GM04503 (cell line): ENCODE results near the gene MEGF6.
"Not testable (repeated sequence)": the region's sequence is repeated elsewhere in the genome, so short reads cannot be mapped to it uniquely, and the experiment has no call there.

ENCODE experiments used
- DNase-seq: peaks from one replicate; pipeline ENCODE4 v3.0.0-alpha.2; 2012; ENCODE audit warnings: low read depth

MEGF6 gene

DNA sequence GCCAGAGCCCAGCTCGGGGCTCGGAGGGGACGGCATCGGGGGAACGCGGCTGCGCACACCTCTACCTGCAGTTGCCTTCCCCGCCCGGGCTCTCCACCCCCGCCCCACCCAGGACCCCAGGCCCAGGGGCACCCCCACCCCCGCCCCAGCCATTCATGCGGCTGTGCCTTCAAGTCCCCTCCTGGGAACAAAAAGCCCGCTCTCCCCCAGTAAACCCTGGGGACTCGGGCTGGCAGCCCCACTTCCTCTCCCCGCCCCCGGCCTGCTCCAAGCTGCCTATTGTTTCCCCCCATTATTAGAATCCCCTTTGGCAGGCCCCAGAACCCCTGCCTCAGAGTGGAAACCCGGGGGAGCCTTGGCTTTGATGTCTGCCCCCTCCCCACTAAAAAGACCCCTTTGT lies 18.0 kb downstream of the MEGF6 start:
- no peak for DNase-seq

DNA sequence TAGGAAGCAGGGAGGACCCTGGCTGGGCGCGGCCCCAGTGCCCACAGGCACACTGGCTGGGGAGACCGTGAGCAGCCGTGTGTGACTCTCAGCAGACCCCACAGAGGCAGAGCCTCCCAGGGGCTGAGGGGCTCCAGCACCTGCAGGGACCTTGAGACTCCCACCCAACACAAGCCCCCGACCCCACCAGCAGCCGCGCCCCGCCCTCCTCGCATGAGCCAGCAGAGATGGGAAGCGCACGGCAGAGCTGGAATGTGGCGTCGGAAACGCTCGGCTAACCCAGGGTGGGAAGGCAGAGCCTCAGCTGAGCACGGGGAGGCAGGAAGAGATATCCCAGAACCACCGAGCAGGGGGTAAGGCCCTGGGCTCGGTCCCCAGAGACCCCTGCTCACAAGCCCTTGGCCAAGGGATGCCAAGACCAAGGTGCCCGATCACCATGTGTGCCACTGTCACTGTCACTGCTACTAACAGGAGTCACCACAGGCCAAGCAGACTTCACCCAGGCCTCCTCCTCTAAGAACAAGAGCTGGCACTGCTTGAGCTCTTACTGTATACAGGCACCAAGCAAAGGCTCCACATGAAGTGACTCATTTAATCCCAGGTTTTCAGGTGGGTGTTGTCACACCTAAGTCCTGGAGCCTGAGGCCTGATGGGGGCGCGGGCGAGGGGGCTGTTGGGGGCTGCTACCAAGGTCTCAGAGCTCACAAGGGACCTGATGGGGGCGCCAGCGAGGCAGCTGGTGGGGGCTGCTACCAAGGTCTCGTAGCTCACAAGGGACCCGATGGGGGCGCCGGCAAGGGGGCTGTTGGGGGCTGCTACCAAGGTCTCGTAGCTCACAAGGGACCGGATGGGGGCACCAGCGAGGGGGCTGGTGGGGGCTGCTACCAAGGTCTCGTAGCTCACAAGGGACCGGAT lies 20.1 kb downstream of the MEGF6 start:
- DNase-seq = no peak

DNA sequence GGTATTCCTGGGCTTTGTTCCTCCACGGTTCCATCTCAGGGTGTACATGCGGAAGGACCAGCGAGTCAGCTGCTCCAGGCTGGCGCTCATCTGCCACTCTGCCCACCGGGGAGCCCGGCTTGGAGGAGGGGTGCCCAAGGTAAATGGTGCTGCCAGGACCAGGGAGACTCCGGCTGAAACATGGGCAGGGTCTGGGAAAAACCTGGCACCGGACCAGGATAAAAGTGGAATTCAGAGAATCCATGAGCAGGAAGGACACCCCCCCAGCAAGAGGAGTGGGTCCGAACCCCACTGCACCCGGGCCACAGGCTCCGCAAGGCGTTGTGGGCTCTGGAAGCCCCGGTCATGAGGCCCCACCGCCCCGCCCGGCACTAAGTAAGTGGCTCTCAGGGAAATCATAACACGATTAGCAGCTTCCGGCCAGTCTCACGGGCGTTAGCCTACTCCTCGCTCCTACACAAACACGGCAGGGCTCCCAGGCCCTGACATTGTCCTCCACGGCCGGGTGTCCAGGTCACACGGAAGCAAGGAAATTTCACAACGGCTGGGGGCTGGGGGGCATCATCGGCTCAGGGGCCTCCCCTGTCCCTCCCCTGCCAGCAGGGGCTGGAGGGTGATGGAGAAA lies 21.1 kb downstream of the MEGF6 start:
- no peak for DNase-seq

DNA sequence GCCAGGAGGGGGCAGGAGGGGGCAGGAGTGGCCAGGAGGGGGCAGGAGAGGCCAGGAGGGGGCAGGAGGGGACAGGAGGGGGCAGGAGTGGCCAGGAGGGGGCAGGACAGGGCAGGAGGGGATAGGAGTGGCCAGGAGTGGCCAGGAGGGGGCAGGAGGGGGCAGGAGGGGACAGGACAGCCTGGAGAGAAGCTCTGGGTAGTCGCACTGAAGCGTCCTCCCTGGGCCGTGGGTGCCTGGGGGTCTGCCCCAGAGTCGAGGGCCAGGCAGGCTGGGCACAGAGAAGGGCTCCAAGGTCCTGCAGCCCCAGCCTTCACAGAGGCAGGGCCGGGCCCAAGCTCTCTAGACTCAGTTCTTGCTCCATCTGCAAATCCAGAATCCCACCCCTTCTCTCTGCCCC lies 22.9 kb downstream of the MEGF6 start:
- DNase-seq = no peak

DNA sequence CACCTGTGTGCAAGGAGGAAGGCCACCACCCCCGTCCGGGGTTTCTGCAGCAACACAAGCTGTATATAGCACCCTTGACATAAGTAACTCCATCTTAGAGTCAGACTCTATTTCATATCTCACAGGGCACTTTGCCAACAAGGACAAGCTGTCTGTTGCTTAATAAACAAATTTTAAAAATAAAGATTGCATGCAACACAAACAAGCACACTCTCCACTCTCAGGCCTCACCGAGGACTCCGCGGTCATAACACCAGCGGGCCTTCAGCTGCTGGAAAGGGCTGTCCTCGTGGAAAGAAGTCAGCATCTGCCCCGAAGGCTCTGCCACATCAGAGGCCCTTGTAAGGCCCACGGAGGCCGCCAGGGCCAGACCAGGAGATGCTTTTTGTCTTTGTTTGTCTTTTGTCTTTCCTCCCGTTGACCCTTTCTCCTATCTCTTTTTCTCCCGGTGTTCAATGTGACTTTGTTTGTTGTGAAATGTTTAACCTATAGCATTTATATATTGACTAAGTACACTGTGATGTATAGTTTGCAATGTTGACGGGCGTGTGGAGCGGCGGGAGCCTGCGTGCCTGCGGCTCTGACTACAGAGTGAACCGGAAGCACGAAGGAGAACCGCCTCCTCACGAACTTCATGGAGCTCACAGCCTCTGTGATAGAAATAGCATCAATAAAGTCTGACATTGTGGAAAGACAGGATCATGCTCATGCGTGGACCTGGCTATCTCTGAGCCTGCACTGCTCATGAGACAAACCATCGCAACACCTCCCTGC lies 24.1 kb downstream of the MEGF6 start:
- peak; percentile 9 for DNase-seq

DNA sequence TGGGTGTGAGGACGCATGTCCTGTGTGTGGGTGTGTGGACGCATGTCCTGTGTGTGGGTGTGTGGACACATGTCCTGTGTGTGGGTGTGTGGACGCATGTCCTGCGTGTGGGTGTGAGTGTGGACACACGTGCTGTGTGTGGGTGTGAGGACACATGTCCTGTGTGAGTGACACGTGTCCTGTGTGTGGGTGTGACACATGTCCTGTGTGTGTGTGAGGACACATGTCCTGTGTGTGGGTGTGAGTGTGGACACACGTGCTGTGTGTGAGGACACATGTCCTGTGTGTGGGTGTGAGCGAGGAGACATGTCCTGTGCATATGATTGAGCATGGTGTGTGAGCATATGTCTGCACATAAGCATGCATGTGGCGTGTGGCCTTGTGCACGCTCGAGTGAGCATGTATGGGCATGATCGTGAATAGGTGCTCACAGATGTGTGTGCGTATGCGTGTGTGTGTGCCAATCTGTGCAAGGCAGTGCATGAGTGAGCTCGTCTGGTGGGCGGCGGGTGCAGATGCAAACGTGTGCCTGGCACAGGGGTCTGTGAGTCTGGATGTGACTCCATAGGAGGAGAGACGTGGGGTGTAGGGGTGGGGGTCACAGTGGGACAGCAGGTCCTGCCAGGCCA lies 25.3 kb downstream of the MEGF6 start:
- no peak for DNase-seq

DNA sequence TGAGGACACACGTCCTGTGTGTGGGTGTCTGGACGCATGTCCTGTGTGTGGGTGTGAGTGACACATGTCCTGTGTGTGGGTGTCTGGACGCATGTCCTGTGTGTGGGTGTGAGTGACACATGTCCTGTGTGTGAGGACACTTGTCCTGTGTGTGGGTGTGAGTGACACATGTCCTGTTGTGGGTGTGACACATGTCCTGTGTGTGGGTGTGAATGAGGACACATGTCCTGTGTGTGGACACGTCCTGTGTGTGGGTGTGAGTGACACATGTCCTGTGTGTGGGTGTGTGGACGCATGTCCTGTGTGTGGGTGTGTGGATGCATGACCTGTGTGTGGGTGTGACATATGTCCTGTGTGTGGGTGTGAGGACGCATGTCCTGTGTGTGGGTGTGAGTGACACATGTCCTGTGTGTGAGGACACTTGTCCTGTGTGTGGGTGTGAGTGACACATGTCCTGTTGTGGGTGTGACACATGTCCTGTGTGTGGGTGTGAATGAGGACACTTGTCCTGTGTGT lies 25.9 kb downstream of the MEGF6 start:
- not testable (repeated sequence) for DNase-seq

DNA sequence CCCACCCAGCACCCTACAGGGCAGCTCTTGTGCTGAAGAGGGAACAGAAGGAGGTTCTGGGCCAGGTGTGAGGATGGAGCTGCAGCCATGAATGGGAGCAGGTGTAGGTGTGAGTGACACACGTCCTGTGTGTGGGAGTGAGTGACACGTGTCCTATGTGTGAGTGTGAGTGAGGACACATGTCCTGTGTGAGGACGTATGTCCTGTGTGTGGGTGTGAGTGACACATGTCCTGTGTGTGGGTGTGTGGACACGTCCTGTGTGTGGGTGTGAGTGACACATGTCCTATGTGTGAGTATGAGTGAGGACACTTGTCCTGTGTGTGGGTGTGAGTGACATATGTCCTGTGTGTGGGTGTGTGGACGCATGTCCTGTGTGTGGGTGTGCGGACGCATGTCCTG lies 26.4 kb downstream of the MEGF6 start:
- no peak for DNase-seq

DNA sequence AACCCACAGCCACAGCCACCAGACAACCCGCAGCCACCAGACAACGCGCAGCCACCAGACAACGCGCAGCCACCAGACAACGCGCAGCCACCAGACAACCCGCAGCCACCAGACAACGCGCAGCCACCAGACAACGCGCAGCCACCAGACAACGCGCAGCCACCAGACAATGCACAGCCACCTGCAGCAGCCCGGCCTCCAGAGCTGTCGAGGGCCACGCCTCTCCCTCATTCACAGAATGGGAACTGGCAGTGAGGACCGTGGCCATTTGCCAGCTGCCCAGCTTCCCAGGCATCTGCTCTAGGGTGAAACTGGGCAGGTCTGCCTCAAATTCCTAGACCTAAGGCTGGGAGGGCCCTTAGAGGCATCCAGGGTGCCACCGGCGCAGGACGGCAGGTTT lies 27.6 kb downstream of the MEGF6 start:
- not testable (repeated sequence) for DNase-seq

DNA sequence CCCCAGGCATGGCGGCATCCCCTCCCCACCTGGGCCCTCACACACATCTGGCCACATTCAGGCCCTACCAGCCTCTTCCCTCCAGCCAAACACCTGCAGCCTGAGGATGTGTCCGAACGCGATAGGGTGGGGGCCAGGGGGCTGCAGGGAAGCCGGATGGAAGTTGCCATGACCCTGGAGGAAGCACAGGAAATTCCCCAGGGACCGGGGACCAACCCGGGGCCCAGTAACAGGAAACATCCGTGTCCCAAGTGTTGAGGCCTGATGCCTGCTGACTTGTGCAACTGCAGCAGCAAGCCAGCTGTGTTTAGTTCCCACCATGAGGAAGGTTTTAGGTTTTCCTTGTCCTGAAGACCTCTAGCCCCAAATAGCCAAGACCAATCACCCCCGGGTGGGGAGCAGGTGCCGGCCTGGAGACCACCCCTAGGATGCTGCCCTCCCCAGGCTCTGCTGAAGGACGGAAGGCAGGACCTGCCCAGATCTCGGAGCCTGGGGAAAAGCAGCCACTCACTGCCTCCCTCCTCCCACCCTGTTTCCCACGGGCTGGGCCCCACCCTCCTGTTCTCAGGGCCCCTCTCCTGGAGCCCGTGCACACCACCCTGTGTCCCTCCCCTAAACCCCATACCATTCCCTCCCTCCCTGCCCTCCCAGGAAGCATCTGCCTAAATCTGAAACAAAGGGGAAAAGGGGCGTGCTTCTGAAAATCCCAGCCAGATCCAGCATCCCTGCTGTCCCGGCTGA lies 29.8 kb downstream of the MEGF6 start:
- no peak for DNase-seq

DNA sequence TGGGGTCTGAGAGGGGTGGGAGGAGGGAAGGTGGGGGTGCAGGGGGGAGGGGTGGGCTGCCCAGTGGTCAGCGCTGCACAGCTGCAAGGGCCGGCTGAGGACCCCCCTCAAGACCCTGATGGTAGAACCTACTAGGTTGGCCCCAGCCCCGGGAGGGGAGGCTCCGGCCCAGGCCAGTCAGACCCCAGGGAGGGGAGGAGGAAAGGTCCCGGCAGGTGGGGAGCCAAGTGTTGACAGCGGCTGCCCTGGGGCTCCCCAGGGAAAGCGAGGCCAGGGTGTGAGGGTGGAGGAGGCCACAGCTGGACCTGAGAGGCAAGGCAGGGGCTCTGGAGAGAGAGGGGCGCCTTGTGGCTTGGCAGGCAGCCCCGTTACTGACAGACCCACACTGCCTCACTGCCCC lies 31.1 kb downstream of the MEGF6 start:
- DNase-seq = no peak

DNA sequence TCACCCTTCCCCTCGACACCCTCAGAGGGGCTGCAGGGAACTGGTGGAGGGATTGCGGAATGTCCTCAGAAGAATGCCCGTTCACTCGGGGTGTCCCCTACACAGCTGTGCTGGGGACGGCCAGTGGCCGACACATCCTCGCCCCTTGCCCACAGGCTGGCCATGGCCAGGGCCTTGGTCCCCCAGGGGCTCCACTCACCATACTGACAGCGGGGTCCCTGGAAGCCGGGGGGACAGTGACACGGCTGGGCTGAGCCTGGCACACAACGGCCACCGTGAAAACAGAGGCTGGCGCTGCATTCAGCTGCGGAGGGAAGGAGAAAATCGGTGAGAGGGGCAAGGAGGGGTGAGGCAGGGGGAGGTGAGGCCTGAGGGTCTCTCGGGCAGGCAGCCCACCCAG lies 31.7 kb downstream of the MEGF6 start:
- no peak for DNase-seq

DNA sequence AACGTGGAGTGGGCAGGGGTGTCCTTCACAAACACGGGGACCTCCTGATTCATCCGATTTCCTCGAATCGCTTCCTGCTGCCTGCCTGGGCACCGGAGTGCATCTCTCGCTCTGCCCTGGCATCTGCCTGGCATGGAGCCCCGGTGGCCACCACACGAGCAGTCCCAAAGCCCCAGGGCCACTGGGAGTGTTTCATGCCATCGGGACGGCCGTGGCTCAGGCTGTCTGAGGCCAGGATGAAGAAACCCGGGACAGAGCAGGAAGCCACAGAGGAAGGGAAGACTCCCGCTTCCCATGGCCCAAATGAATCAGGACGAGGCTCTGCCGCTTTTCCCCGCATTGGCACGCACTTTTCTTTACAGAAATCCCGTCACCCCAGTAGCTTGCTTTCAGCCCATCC lies 32.4 kb downstream of the MEGF6 start:
- no peak for DNase-seq

DNA sequence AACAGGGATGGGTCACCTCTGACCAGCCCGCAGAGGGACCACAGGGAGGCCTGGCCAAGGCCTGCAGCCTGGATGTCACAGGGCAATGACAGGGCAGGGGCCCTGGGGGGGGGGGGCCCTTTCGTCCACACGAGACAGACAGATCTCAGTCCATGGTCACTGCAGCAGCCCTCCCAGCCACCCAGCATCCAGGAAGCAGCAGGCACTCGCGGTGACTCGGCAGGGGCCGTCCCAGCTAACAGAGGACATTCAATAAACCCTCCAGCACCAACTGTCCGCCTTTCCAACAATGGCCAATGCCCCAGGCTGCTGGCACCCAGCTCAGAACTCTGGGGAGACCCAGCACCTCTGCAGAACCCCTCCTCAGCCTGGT lies 32.9 kb downstream of the MEGF6 start:
- DNase-seq = no peak

DNA sequence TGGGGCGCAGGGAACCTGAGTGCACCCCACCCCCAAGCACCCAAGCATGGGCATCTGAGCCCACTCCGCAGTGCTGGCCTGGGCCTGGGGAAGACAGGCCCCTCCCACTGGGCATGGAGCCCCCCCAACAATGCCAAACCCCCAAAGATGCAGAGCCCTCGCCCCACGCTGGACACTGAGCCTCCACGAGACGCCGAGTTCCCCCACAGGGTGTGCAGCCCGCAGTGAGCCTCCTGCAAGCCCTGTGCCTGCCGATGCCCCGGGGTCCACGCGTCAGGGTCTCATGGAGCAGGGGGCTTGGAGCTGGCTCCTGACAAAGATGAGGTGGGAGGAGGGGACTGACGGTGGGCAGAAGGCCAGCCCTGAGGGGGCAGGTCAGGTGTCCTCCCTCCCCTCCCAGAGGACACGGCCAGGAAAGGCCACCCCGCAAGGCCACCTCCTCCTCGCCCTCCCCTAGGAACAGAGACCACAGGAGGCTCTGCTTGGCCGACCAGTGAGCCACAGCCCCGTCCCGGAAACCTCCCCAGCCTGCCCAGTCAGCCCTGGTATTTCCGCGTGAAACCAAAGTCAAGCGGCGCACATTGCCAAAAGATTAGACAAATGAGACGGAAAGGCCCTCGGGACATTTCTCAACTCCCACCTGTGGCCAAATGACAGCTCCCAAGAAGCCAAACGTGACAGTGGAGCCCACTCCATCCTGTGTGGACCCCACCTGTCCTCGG lies 33.4 kb downstream of the MEGF6 start:
- no peak for DNase-seq

DNA sequence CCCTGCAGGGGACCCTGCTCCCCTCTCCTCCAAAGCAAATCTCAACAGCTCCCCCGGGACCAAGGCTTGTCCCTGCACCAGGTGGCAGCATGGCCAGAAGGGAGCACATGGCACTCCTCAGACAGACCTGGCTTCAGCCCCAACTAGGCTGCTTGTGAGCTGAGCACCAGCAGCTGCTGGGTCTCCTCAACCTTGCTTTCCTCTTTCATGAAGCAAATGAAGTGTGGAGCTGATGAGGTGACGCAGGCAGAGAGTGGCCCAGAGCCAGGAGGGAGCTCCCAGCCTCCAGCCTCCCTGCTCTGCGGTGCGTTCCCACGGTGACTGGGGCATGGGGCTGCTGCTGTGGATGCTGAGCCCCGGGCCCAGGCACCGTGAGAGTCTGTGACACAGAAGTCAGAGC lies 34.0 kb downstream of the MEGF6 start:
- no peak for DNase-seq

DNA sequence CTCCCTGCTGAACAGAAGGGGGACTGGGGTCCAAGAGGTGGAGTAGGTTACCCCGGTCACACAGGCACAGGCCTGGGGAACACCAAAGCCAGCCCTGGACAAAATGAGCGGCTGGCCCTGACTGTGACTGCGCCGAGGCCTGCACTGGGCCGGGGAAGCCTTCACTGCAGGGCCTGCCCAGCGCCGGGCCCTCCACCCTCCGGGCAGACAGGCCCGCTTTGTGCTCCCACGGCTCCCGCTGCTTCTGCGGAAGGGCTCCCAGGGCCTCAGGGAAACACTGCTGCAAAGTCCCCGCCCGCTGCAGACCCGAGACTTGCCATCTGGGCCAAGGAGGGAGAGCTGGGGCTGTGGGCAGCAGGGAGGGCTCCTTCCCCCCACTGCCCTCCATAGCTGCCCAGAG lies 35.3 kb downstream of the MEGF6 start:
- DNase-seq = no peak

DNA sequence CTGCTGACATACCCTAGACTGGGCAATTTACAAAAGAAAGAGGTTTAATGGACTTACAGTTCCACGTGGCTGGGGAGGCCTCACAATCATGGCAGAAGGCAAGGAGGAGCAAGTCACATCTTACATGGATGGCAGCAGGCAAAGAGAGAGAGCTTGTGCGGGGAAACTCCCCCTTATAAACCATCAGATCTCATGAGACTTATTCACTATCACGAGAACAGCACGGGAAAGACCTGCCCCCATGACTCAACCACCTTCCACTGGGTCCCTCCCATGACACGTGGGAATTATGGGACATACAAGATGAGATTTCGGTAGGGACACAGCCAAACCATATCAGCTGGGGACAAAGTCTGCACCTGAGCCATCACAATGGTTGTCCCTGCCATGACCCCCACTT lies 35.8 kb downstream of the MEGF6 start:
- not testable (repeated sequence) for DNase-seq

DNA sequence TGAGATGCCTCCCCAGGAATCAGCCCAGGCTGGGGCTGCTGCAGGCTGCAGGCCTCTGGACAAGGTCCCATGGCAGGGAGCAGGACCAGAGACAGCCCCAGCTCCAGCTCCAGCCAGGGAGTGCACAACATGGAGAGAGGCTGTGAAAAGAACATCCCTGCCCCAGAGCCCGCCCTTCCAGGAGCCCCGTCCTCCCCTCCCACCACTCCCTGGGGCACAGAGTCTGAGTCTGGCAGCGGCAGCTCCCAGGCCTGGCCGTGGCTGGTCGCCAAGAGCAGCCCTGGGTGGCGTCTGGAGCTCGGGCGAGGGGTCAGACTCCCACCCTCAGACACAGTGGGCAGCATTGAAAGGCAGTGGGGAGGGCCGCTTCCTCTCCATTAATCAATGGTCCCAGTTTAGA lies 37.8 kb downstream of the MEGF6 start:
- DNase-seq = no peak

DNA sequence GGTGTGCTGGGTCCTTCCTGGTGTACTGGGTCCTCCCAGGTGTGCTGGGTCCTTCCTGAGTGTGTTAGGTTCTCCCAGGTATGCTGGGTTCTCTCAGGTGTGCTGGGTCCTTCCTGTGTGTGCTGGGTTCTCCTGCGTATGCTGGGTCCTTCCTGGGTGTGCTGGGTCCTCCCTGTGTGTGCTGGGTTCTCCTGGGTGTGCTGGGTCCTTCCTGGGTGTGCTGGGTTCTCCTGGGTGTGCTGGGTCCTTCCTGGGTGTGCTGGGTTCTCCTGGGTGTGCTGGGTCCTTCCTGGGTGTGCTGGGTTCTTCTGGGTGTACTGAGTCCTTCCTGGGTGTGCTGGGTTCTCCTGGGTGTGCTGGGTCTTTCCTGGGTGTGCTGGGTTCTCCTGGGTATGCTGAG lies 38.7 kb downstream of the MEGF6 start:
- DNase-seq = not testable (repeated sequence)

DNA sequence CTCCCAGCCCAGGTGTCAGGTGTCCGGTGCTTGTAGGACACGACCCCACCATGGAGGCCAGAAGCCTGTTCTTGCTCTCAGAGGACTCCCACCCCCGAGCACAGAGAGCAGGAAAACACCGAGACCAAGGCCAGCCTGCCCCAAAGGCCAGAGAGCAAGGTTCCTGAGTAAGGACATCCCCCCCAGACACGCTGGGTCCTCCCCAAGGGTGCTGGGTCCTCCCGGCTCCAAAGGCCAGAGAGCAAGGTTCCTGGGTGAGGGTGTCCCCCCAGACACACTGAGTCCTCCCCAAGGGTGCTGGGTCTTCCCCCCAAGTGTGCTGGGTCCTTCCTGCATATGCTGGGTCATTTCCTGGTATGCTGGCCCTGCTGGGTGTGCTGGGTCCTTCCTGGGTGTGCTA lies 40.0 kb downstream of the MEGF6 start:
- no peak for DNase-seq
